ENCODE measurements around the gene PHLPP2.

PHLPP2 gene

DNA sequence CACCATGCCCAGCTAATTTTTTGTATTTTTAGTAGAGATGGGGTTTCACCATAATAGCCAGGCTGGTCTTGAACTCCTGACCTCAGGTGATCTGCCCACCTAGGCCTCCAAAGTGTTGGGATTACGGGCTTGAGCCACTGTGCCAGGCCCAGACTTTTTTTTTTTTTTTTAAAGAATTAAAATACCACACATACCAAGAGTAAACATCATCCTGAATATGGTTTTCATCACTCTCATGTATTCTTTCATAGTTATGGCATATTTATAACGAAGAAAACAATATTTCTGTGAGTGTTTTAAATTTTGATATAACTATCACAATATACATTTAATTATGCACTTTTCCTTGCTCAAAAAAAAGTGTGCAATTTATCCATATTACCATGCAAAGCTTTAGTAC lies 50.3 kb downstream of the PHLPP2 start:
- H3K36me3 ChIP-seq, result peaks cover 49 to 93% (median 80%) of the 10 kb centered on the region in 3 donors
- H3K27ac ChIP-seq, result no peak overlapping the region
- no peak for DNase-seq
- H3K9me3 ChIP-seq, result no peaks in the 10 kb centered on the region
- TF ChIP-seq, protein P1, sequence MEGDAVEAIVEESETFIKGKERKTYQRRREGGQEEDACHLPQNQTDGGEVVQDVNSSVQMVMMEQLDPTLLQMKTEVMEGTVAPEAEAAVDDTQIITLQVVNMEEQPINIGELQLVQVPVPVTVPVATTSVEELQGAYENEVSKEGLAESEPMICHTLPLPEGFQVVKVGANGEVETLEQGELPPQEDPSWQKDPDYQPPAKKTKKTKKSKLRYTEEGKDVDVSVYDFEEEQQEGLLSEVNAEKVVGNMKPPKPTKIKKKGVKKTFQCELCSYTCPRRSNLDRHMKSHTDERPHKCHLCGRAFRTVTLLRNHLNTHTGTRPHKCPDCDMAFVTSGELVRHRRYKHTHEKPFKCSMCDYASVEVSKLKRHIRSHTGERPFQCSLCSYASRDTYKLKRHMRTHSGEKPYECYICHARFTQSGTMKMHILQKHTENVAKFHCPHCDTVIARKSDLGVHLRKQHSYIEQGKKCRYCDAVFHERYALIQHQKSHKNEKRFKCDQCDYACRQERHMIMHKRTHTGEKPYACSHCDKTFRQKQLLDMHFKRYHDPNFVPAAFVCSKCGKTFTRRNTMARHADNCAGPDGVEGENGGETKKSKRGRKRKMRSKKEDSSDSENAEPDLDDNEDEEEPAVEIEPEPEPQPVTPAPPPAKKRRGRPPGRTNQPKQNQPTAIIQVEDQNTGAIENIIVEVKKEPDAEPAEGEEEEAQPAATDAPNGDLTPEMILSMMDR (IDR thresholded peaks at IDR 0.05), result no peak
- no peak overlapping the region for H3K4me3 ChIP-seq
- H3K27me3 ChIP-seq, result no peaks in the 10 kb centered on the region
- intact Hi-C loops (cut with DNase I; ENCODE audit: low total_unique reads), result no loop called here
- H3K4me1 ChIP-seq, result no peaks in the 10 kb centered on the region

GRCh38 chr16:71673582-71673973 lies 50.9 kb downstream of the PHLPP2 start:
- Histone ChIP-seq H3K36me3 (peaks cover 50 to 93% (median 80%) of the 10 kb centered on the region in 3 donors), H3K27me3 (no peaks in the 10 kb centered on the region), H3K9me3 (no peaks in the 10 kb centered on the region), H3K4me3 (no peak overlapping the region), H3K4me1 (no peaks in the 10 kb centered on the region), H3K27ac (no peak overlapping the region)
- TF ChIP-seq, protein P1 (IDR thresholded peaks at IDR 0.05), result no peak
- intact Hi-C loops (cut with DNase I; ENCODE audit: low total_unique reads), result no loop called here
- DNase-seq, result no peak

GRCh38 chr16:71672803-71673581 lies 51.5 kb downstream of the PHLPP2 start:
- intact Hi-C loops (cut with DNase I; ENCODE audit: low total_unique reads), result no loop called here
- DNase-seq, result no peak
- no peaks in the 10 kb centered on the region for H3K9me3 ChIP-seq
- H3K27me3 ChIP-seq, result no peaks in the 10 kb centered on the region
- H3K4me1 ChIP-seq, result no peaks in the 10 kb centered on the region
- H3K4me3 ChIP-seq, result no peak overlapping the region
- H3K36me3 ChIP-seq, result peaks cover 49 to 92% (median 77%) of the 10 kb centered on the region in 3 donors
- H3K27ac ChIP-seq, result no peak overlapping the region
- TF ChIP-seq, protein P1 (IDR thresholded peaks at IDR 0.05), result no peak

GRCh38 chr16:71672125-71672524 lies 52.4 kb downstream of the PHLPP2 start:
- peaks cover 51 to 98% (median 81%) of the 10 kb centered on the region in 3 donors for H3K36me3 ChIP-seq
- H3K27ac ChIP-seq, result no peak overlapping the region
- H3K27me3 ChIP-seq, result no peaks in the 10 kb centered on the region
- DNase-seq, result no peak
- intact Hi-C loops (cut with DNase I; ENCODE audit: low total_unique reads), result no loop called here
- TF ChIP-seq, protein P1 (IDR thresholded peaks at IDR 0.05), result no peak
- H3K4me3 ChIP-seq, result no peak overlapping the region
- H3K4me1 ChIP-seq, result no peaks in the 10 kb centered on the region
- no peaks in the 10 kb centered on the region for H3K9me3 ChIP-seq

DNA sequence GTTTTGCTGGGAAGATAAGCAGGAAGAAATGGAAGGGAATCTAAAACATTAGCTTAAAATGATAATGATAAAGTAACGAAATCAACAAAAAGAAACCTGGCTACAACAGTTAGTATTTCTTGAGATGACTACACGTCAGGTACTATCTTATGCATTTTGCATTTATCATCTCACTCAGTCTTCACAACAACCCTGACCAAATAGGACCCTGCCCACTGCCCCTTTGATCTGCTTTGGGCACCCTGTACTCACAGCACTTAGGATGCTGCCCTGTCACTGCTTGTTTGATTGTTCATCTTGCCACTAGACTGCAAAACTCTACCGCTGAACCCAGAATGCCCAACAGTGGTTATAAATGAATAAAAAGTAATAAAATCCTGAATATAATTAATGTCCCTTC lies 53.3 kb downstream of the PHLPP2 start:
- Histone ChIP-seq H3K9me3 (no peaks in the 10 kb centered on the region), H3K4me3 (no peak overlapping the region), H3K27ac (no peak overlapping the region), H3K36me3 (peaks cover 55 to 98% (median 83%) of the 10 kb centered on the region in 3 donors), H3K27me3 (no peaks in the 10 kb centered on the region), H3K4me1 (no peaks in the 10 kb centered on the region)
- intact Hi-C loops (cut with DNase I; ENCODE audit: low total_unique reads), result no loop called here
- TF ChIP-seq, protein P1 (IDR thresholded peaks at IDR 0.05), result no peak
- no peak for DNase-seq

All from tibial artery (tissue), 4 donors.